HEK293T (cell line): ENCODE results near the gene GP9.

Source experiments
- CTCF ChIA-PET: fragments of 350-600 bp; formaldehyde crosslinking; extraction: SDS; loops from one replicate; lab custom pipeline; 2021; ENCODE audit warnings: antibody characterized with exemption, inconsistent platforms; lab: Yijun Ruan, JAX
- POLR2A ChIA-PET: fragments of 350-600 bp; formaldehyde crosslinking; extraction: SDS; loops from one replicate; lab custom pipeline; 2020; ENCODE audit warnings: antibody characterized with exemption, inconsistent platforms; lab: Yijun Ruan, JAX
- DNase-seq: peaks from one replicate; pipeline ENCODE4 v3.0.0; 2012; ENCODE audit warnings: mixed read lengths; ENCODE audit errors: extremely low spot score
- ARNT ChIP-seq: fragments of 450-650 bp; IDR thresholded peaks from 2 replicates; pipeline ENCODE4 v1.6.1; 2017; ENCODE audit warnings: mild to moderate bottlenecking
- BHLHE40 ChIP-seq: fragments of 450-650 bp; IDR thresholded peaks from 2 replicates; pipeline ENCODE4 v1.6.1; 2016; ENCODE audit warnings: mild to moderate bottlenecking, moderate library complexity, borderline replicate concordance
- CTBP1 ChIP-seq: fragments of 450-650 bp; IDR thresholded peaks from 2 replicates; pipeline ENCODE4 v1.6.1; 2016; ENCODE audit warnings: borderline replicate concordance
- ELF4 ChIP-seq: fragments of 450-650 bp; IDR thresholded peaks from 2 replicates; pipeline ENCODE4 v1.6.1; 2017; ENCODE audit warnings: antibody characterized with exemption
- FOXA1 ChIP-seq: fragments of 450-650 bp; IDR thresholded peaks from 2 replicates; pipeline ENCODE4 v1.6.1; 2016; ENCODE audit warnings: mild to moderate bottlenecking
- FOXK2 ChIP-seq: fragments of 450-650 bp; IDR thresholded peaks from 2 replicates; pipeline ENCODE4 v1.6.1; 2016; ENCODE audit warnings: mild to moderate bottlenecking
- FOXM1 ChIP-seq: fragments of 450-650 bp; IDR thresholded peaks from 2 replicates; pipeline ENCODE4 v1.6.1; 2017; ENCODE audit warnings: mild to moderate bottlenecking, borderline replicate concordance
- HDGF ChIP-seq: fragments of 450-650 bp; IDR thresholded peaks from 2 replicates; pipeline ENCODE4 v1.6.1; 2017; ENCODE audit warnings: antibody characterized with exemption, borderline replicate concordance
- L3MBTL2 ChIP-seq: fragments of 450-650 bp; conservative IDR thresholded peaks from 2 replicates; pipeline ENCODE4 v1.6.1; 2016; ENCODE audit warnings: mild to moderate bottlenecking
- LEF1 ChIP-seq: fragments of 450-650 bp; IDR thresholded peaks from 2 replicates; pipeline ENCODE4 v1.6.1; 2017; ENCODE audit warnings: mild to moderate bottlenecking, borderline replicate concordance
- NFRKB ChIP-seq: fragments of 450-650 bp; IDR thresholded peaks from 2 replicates; pipeline ENCODE4 v1.6.1; 2016; ENCODE audit warnings: mild to moderate bottlenecking, moderate library complexity
- PKNOX1 ChIP-seq: fragments of 450-650 bp; IDR thresholded peaks from 2 replicates; pipeline ENCODE4 v1.6.1; 2016
- SP1 ChIP-seq: fragments of 450-650 bp; IDR thresholded peaks from 2 replicates; pipeline ENCODE4 v1.6.1; 2017
- SUZ12 ChIP-seq: fragments of 450-650 bp; IDR thresholded peaks from 2 replicates; pipeline ENCODE4 v1.6.1; 2016; ENCODE audit warnings: mild to moderate bottlenecking
- TARDBP ChIP-seq: fragments of 450-650 bp; IDR thresholded peaks from 2 replicates; pipeline ENCODE4 v1.6.1; 2016
- ZNF384 ChIP-seq: fragments of 450-650 bp; IDR thresholded peaks from 2 replicates; pipeline ENCODE4 v1.6.1; 2016

Gene GP9

GRCh38 chr3:129040039-129040336, 20.6 kb upstream of the GP9 start:
- CTCF ChIA-PET, result interaction anchor here (1.3 kb wide), 1 partner anchor 13 kb away, joined by 8 read pairs; no protein-coding TSS in a partner anchor
- POLR2A ChIA-PET, result no interaction called here
- TF ChIP-seq HDGF, result no peak
- TF ChIP-seq BHLHE40, result no peak
- TF ChIP-seq ELF4, result no peak

GRCh38 chr3:129040579-129041300, 19.8 kb upstream of the GP9 start:
- DNase-seq, result no peak
- POLR2A ChIA-PET, result no interaction called here
- CTCF ChIA-PET, result interaction anchor here (0.6 kb wide), 1 partner anchor 122 kb away, joined by 3 read pairs; no protein-coding TSS in a partner anchor
- TF ChIP-seq FOXK2 (no peak), LEF1 (no peak)

More at GRCh38 chr3:129040039-129040336, 20.6 kb upstream of the GP9 start:
- DNase-seq, result no peak

GRCh38 chr3:129045675-129046036, 14.9 kb upstream of the GP9 start:
- ChIA-PET POLR2A (no interaction called here), CTCF (no interaction called here)
- TF ChIP-seq FOXA1, result no peak
- no peak for TF ChIP-seq L3MBTL2
- TF ChIP-seq FOXK2, result no peak
- TF ChIP-seq PKNOX1, result no peak
- TF ChIP-seq ZNF384, result no peak
- no peak for TF ChIP-seq BHLHE40
- no peak for TF ChIP-seq SP1
- TF ChIP-seq NFRKB, result no peak
- TF ChIP-seq HDGF, result no peak
- no peak for TF ChIP-seq SUZ12
- DNase-seq, result no peak

GRCh38 chr3:129046037-129046731, 14.4 kb upstream of the GP9 start:
- no peak for DNase-seq
- ChIA-PET POLR2A (no interaction called here), CTCF (no interaction called here)
- TF ChIP-seq ELF4 (no peak), TARDBP (no peak), PKNOX1 (no peak), NFRKB (no peak), ZNF384 (no peak), L3MBTL2 (no peak), FOXM1 (no peak)

- POLR2A ChIA-PET, result no interaction called here
- CTCF ChIA-PET, result no interaction called here
Observed at GRCh38 chr3:129046732-129047552, 13.6 kb upstream of the GP9 start.

GRCh38 chr3:129047553-129047839, 13.1 kb upstream of the GP9 start:
- TF ChIP-seq NFRKB, result no peak
- no peak for TF ChIP-seq ARNT
- no peak for TF ChIP-seq SUZ12
- TF ChIP-seq LEF1, result no peak
- no peak for TF ChIP-seq HDGF
- TF ChIP-seq ELF4, result no peak
- TF ChIP-seq FOXA1, result no peak
- TF ChIP-seq TARDBP, result no peak
- no peak for TF ChIP-seq FOXK2
- no peak for TF ChIP-seq BHLHE40
- TF ChIP-seq FOXM1, result no peak
- TF ChIP-seq L3MBTL2, result no peak
- no peak for TF ChIP-seq PKNOX1
- TF ChIP-seq SP1, result no peak
- no peak for TF ChIP-seq ZNF384
- TF ChIP-seq CTBP1, result no peak
- DNase-seq, result no peak
- POLR2A ChIA-PET, result no interaction called here
- CTCF ChIA-PET, result no interaction called here

More at GRCh38 chr3:129046732-129047552, 13.6 kb upstream of the GP9 start:
- no peak for DNase-seq
- TF ChIP-seq HDGF (no peak), L3MBTL2 (no peak), ARNT (no peak)

- CTCF ChIA-PET, result interaction anchor here (0.5 to 1.1 kb wide), 2 partner anchors 19 to 81 kb away, joined by 3 read pairs; no protein-coding TSS in a partner anchor
- DNase-seq, result no peak
- POLR2A ChIA-PET, result no interaction called here
- TF ChIP-seq SUZ12, result no peak
- TF ChIP-seq CTBP1, result no peak
- TF ChIP-seq TARDBP, result no peak
- TF ChIP-seq FOXA1, result no peak
- TF ChIP-seq ARNT, result no peak
Observed at GRCh38 chr3:129050556-129051295, 9.9 kb upstream of the GP9 start.
